Inferior parietal cortex (tissue), 1 donor: ENCODE measurements around the gene PIK3R1.
A peak's percentile ranks its signal among the peaks of the same experiment; 100 is the strongest.

ENCODE experiments used
- DNase-seq: peaks from one replicate; pipeline ENCODE4 v3.0.0-alpha.2; 2016; ENCODE audit errors: extremely low spot score

PIK3R1 gene

DNA sequence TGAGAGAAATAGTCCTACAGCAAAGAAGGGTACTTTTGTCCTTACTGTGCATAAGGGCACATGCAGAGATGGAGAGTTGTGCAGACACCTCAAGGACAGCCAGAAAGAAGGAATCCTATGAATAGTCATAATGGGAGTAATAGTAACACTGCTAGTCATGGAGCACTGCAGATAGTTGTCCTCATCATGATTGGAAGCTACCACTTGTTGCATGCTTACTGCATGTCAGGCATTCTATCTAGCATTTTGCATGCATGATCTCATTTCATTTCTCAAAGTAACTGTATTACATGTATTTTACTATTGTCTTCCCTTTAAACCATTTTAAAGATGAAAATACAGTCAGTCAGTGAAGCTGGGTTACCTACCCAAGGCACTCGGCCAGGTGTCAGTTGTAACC is 81.3 kb downstream of the PIK3R1 start:
- DNase-seq = no peak

DNA sequence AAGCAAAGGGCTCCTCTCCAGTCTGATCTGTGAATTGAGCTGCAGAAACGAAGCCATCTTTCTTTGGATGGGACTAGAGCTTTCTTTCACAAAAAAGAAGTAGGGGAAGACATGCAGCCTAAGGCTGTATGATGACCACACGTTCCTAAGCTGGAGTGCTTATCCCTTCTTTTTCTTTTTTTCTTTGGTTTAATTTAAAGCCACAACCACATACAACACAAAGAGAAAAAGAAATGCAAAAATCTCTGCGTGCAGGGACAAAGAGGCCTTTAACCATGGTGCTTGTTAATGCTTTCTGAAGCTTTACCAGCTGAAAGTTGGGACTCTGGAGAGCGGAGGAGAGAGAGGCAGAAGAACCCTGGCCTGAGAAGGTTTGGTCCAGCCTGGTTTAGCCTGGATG is 82.1 kb downstream of the PIK3R1 start:
- DNase-seq = peak; percentile 25

DNA sequence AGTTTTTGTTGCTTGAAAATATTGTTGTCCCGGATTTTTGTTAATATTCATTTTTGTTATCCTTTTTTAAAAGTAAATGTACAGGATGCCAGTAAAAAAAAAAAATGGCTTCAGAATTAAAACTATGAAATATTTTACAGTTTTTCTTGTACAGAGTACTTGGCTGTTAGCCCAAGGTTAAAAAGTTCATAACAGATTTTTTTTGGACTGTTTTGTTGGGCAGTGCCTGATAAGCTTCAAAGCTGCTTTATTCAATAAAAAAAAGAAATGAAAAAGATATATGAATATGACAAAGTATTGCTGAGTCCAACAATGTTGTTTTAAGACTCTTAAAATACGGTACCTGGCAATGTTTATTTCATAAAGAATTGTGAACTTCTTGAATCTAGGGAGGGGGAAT is 82.9 kb downstream of the PIK3R1 start:
- DNase-seq = no peak

DNA sequence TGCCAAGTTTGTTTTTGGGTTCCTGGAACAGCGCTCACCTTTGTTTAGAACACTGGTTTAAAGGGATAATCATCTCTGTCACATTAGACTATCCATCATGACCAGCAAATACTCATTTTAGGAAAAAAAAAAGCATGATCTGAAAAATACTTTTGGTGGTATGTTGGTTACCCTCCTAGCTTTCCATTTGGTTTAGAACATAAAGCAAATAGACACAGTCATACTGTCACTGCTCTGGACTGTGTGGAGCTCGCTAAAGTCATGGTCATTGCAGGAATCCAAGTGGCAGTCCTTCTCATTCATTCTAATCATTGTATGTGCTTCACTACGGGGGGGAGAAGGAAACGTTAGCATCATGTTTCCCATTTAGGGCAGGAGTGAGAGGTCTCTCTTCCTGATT is 83.5 kb downstream of the PIK3R1 start:
- peak; percentile 17 for DNase-seq

DNA sequence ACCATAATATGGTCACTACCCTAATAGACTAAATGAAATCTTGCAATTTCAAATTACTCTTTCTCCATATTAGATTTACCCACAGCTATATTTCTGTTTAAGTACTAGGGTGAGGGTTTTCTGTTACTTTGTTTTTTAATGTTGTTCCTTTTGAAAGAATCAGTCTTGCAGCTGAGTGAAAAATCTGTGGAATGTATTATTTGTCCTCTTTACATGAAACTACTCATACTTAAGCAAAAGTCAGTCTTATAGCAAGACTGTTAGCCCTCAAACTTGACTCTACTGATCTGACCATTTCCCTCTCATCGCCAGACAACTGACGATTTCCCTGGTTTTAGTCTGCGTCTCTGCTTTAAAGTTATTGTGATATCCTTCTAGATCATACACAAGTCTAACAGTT is 84.0 kb downstream of the PIK3R1 start:
- peak; percentile 14 for DNase-seq

DNA sequence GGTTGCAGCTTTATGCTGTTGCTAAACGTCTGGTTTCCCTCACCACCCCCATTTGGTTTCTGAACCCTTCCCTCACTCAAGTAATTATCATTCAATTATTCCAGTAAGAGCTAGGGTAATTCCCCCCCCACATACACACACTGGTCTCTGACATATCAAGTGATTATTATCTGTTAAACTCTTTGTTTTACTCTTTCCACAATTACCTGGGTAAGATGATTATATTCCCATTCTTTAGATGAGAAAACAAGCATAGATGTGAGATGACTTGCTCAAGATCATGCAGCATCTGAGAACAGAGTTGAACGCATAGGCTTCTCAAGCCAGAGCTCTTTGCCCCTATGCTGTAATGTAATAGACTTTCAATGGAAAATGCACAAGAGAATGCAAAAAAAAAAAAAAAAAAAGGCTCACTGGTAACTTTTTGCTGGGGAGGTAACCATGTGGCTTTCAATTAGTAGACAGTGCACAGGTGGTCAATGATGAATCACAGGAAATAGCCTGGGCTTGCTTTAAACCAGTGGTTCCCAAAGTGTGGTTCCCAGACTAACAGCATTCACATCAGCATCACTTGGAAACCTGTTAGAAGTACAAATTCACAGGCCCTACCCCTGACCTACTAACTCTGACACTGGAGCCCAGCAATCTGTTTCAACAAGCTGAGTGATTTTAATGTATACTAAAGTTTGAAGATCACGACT is 87.6 kb downstream of the PIK3R1 start:
- DNase-seq = no peak

DNA sequence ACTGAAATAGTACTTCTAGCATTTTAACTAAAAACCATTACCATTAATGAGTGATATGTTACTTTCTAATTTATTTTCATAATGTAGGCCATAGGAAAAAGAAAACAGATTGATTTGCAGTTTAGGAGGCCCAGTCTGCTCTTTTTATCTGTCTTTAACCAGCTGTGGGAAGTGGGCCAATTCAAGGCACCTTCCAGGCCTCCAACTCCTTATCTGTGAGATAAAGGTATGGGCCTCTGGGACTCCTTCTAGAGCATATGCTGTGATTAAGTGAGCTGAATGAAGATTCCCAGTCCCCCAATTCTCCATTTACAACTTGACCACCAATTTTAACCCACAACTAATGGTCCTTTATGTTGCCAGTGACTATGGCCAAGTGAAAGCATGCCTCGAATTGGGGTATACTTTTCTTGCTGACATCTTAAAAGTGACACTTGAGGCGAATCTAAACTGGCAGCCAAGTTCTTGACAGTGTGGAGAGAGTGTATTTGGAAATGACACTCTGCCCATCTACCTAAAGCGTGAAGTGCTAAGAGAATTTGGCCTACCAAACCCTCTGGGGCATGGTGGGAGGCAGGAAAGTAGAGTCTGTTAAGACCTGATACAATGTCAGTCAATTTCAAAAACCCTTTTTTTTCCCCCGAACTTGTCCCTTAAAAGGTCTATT is 88.3 kb downstream of the PIK3R1 start:
- peak; percentile 29 for DNase-seq

DNA sequence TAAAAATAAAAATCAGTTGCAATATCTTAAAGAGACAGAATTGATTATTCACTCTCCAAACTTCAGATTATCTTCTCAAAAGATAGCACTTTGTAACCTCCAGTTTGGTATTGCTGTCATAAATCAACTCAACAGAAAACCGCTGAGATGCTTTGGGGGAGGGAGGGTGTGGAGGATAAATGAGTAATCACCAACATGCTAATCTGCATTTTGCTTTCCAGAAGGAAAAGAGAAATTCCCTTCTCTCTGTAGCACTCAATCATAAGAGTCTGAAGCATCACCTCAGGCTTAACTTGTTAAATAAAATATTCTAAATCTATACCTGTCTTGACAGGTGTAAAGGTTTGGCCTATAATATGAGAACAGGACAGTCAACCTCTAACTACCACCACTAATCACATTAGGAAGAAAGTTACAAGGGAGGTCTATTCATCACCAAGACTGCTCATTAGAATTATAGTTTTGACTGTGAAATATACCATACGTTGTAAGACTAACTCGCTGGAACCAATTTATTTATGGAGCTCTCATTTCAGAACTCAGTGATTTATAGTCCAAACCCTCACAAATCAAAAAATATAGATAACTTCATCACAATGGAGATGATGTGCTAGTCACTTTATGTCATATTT is 89.0 kb downstream of the PIK3R1 start:
- peak; percentile 27 for DNase-seq

DNA sequence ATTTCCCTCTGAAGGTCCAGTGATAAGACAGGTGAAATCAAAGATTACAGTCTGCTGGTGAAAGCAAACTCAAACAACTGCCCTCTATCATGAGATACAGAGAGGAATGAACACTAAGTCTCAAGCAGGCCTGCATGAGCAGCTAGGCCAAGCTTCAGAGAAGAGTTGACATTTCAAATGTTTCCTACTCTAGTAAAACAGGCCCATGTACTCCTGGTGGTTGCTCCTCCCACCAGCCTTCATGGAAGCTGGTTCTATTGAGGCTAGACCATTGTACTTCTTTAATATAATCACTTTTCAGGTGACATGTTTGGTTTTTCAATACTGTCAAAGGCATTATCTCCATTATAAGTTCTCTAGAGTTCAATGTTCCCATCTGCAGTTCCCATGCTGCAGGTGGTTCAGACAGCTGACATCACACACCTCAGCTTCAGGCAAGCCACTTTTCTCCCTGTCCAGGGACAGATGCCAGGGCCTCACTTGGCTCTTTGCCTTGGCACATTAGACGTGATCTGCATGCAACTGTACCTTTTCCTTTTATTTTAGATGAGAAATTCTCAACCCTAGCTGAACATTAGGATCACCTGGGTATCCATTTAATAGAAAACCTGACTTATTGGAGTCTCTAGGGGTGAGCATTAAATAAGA is 89.8 kb downstream of the PIK3R1 start:
- DNase-seq = no peak

DNA sequence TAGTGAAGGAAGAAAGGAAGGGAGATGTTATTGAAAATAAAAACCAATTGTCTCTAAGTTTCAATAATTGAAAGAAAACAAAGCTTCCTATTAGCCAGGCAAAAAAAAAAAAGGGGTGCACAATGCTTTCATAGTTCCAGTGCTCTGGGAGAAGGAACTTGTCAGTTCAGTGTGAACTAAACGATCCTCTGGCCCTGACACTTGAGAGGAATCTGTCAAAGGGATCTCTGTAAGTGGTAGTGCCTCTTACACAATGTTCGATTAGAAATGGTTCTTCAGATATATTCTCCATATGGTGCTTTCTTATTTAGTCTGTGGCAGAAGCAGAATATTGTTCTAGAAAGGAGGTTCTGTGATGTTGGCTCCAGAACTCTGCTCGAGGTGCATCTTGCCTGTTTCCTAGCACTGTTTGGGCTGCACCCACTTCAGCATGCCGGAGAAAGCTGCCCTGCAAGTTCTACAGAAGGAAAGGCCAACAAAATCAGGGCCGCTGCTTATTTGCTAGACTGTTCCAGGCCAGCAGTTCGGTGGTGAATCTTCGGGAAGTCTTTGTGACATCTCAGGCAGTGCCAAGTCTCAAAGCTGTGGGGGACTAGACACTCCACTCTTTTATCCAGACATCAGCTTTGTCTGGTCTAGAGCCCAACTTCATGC is 90.9 kb downstream of the PIK3R1 start:
- DNase-seq = peak; percentile 50

DNA sequence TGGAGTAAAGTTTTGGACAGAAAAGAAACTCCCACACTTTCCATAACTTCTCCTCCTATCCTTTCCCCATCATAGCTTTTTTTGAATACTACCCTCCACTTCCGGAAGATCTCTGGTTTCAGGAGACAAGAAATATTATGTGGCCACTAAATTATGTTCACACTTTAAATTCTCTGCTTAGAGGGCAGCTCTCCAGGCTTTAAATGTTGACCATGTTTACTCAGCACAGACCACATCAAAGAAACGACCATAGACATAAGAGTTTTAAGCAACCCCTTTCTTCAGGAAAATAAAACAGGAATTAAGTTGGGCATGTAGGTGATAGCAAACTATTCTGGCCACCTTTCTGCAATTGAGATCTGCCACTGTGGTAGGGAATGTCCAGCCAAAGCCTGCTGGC is 97.8 kb downstream of the PIK3R1 start:
- DNase-seq = no peak

DNA sequence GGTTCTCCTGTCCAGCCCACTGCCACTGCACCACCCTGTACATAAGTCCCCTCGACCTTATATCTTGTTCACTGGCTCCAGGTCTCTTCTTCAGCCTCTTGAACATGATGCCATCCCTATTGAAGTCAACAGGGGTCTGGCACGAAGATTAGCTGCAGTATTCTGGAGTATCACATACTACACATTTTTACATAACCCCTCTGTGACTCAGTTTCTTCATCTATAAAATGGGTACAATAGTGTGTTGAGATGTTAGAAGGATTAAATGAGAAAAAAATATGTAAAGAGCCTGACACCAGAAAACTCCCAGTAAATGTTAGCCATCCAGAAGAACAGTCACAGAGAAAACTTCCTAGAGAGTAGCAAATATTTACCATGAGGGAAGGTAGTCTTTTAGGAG is 98.9 kb downstream of the PIK3R1 start:
- no peak for DNase-seq

DNA sequence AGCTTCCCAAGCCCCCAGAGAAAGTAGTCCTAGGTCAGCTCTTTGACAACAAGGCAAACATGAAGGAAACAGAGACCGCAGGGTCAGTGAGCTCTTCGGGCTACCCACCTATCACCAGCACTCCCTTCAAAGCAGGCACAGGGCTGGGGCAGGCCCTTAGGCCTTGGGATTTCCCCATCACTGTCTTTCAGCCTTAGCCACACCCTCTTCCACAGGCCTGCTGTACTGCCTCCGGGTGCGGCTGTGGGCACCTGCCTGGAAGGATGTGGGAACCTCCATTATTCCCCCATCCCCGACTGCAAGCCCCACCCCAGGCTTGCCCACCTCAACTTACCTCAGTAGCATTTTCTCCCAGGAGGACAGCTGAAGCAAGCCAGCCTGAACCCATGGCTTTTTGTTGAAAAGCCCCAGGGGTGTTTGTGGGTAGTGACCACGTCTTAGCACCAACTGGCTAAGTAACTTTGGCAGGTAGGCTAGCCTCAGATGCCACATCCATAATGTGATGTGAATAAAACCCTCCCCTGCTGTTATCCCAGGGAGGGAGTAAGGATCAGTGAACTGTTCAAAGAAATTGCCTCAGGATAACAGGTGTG is 100.2 kb downstream of the PIK3R1 start:
- DNase-seq = no peak

DNA sequence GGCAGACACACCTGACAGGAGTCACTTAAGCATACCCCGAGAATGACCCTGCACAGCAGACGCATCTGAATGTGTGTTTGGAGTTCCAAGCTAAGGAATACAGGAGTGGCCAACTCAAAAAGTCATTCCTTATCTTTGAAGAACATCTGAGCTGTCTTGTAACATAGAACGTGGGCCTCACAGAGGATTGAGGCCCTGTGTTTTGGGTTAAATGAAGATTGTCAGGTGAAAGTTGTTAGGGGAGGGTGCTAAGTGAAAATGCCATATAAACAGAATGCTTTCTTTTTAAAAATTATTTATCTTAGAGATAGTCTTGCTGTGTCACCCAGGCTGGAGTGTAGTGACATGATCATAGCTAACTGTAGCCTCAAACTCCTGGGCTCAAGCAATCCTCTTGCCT is 100.9 kb downstream of the PIK3R1 start:
- DNase-seq = no peak

DNA sequence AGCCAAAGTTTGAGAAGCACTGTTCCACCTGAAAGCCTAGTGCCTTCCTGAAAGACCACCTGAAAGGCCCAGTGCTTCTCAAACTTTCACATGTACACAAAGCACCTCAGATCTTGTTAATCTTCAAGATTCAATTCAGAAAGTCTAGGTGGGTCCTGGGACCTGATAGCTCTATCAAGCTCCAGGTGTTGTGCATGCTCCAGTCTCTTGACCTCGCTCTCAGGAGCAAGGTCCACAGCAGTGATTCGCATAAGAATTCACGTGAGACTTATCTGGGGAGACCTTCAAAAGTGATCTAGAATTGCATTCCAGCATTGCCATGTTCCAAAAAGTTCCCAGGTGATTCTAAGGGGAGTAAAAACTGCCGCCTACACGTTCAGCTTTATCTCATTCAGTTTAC is 102.1 kb downstream of the PIK3R1 start:
- DNase-seq = no peak

DNA sequence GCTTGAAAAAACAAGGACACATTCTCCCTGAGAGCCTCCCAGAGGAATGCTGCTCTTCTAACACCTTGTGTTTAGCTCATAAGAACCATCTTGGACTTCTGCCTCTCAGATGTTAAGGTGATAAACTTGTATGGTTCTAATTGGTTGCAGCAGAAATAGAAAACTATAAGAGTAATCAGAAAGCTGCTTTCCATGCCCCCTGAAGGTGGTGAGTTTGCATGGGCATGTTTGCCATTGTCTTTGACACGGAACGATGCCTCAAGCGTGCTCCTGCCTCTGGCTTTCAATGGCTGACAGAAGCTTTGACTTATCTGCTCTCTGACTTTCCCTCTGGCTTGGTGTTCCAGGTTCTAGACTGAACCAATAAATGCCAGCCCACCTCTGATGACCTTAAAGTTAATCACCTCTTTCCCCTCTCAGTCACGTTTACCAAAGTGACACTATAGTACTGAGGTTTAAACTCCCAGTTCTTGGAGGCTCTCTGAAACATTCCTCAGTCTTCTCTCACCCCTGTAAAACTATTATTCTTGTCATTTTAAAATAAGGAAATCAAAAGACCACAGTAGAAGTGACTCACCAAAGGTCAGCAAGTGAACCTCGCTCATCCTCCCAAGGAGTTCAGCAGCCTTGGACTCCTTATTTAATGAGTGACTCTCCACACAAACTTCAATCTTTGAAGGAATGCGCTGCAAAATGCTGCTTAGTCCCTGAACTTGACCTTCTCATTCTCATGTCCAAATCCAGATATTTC is 103.6 kb downstream of the PIK3R1 start:
- DNase-seq = no peak

DNA sequence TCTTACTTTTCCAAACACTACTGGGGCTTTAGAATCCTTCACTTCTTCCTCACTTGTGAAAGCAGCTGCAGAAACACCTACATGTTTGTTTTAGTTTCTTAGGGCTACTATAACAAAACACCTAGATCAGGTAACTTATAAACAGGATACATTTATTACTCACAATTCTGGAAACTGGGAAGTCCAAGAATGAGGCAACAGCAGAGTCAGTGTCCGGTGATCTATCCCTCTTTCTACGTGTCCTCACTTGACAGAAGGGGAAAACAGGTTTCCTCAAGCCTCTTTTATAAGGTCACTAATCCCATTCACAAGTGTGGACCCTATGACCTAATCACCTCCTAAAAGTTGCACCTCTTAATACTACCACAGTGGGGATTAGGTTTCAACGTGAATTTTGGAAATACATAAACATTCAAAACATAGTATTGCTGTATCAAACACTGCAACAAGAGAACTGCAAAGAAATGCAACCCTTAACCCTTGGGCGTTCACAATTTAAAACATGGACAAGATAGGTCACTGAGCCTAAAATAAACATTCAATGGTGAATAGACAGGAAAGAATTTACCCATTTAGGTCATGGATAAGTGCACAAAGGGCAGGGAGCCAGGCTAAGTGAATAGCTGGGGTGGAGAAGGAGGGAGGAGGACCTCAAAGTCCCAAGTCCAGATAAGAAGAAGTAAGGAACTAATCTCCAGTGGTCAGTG is 104.3 kb downstream of the PIK3R1 start:
- DNase-seq = no peak

DNA sequence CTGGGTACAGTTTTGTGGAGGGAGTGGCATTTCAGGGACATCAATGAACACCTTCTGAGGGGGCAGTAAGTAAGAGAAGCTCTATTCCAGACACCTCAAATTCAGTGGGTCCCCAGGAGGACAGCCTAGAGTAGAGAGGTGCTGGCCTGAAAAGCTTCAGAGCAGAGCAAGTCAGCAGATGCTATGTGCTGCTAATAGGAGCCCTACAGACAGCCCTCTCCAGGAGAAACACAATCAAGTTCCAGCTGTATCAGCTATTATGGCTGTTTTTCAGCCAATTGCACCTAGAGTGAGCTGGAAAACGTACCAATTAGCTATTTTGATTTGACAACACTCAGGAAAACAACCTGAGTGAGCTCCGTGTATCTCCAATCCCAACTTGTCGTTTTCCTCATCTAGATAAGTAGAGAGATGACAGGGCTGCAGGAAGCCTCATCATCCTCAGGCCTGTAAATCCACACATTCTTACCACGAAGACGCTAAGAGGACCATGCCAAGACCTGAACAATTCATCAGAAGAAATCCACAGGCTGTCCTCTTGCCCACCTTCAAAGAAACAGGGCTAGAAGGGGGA is 104.9 kb downstream of the PIK3R1 start:
- no peak for DNase-seq

DNA sequence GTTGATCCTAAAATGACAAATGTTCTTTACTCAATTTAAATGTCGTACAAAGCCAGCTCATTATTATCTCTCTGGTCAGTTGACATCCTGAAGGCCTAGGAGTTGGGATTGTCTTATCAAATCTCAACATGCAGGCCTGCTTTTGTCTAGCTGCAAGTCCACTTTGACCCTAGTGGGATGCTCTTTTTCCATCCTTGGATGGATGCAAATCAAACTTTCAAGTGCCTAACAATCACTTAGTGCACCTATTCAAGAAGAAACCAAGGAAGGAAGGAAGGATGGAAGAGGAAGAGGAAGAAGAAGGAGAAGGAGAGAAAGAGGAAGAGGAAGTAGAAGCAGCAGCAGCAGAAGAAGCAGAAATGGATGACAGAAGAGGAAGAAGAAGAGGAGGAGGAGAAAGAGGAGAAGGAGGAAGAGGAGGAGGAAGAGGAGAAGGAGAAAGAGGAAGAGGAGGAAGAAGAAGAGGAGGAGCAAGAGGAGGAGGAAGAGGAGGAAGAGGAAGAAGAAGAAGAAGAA is 109.6 kb downstream of the PIK3R1 start:
- no peak for DNase-seq
